Stimulated activated CD8-positive, alpha-beta memory T cell treated with anti-CD3 and anti-CD28 coated beads, Interleukin-4, amount 100 ng/mL, for 48 hours (primary cell): ENCODE data around the gene EXOG.

Source experiments
- DNase-seq: peaks from one replicate; pipeline ENCODE4 v3.0.0-alpha.2; 2020

Gene EXOG

DNA sequence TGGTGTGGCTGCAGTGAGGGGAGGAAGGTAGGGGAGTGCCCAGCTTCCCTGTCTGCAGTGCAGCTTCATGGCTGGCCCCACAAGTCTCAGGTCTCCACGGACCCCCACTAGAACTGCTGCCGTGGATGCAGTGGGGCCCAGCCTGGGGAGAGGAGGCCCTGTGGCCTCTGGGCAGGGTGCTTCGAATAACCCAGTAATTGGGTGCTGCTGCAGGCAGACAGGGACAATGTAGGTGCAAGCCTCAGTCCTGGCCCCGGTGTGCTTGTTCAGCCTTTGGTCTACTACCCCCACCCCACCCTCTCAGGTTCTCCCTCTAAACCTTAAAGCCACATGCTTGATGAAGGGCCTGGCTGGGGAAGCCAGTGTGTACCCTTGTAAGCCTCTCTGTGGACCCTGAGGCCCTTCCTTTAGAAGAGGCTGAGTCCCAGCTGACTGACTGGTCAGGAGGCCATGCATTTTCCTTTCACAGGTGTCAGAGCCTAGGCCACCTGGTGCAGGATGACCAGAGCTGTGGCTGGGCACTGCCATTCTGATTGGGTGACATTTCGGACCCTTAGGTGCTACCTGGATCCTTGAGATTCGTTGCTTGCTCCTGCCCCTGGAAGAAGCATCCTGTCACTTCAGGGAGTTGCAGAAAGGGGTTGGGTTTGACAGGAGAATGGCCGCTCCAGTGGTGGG lies 21.1 kb upstream of the EXOG start:
- DNase-seq, result no peak

- DNase-seq, result no peak
Observed at GRCh38 chr3:38475716-38476115, 20.4 kb upstream of the EXOG start.

- no peak for DNase-seq
Observed at GRCh38 chr3:38476157-38476756, 19.9 kb upstream of the EXOG start.

DNA sequence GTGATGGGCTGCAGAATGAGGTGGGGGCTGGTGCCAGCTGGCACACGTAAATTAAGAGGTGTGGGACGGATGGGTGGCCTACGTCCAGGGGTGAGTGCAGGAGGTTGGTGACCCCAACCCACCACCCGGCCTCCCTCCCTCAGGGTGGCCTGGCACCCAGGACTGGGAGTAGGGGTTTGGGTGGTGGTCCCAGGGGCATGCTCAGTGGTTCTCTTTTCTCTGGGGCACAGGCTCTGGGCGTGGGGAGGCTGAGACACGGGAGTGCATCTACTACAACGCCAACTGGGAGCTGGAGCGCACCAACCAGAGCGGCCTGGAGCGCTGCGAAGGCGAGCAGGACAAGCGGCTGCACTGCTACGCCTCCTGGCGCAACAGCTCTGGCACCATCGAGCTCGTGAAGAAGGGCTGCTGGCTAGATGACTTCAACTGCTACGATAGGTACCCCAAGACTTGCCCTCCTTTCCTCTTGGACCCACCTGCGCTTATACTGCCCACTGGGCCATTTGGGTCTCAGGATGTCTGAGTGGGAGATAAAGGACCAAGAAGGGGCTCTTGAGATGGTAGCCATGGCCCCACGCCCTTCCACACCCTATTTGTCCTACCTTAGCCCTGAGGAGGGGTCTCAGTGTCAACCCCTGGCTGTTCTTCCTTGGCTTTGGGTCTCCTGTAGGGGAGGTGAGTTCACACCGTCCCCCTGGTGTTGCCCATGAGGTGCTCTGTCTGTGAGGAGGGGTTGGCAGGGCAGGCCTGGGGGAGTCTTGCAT lies 18.9 kb upstream of the EXOG start:
- DNase-seq, result no peak

DNA sequence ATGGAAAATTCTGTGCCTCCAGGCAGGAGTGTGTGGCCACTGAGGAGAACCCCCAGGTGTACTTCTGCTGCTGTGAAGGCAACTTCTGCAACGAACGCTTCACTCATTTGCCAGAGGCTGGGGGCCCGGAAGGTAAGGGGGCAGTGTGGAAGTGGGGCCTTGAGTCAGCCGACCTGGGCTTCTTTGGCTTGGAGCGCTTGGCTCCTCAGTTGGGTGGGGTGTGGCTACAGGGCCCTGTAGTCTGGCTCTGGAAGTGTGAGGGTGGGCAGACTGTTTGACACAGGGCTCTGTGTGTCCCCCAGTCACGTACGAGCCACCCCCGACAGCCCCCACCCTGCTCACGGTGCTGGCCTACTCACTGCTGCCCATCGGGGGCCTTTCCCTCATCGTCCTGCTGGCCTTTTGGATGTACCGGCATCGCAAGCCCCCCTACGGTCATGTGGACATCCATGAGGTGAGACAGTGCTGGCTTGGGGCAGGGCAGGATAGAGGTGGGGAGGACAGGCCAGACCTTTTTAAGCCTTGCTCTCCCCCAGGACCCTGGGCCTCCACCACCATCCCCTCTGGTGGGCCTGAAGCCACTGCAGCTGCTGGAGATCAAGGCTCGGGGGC lies 18.2 kb upstream of the EXOG start:
- no peak for DNase-seq

DNA sequence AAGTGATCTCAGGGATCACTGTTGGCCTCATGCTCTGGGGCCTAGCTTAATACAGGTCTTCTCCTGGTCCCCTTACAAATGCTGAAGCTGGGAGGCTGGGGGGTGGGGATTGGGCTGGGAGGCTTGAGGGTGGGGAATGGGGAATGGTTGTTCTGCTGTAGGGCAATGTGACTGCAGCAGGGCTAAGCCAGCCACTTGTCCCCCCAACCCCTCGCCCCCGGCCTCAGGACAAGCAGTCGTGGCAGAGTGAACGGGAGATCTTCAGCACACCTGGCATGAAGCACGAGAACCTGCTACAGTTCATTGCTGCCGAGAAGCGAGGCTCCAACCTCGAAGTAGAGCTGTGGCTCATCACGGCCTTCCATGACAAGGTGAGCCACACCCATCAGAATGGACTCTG lies 17.2 kb upstream of the EXOG start:
- DNase-seq, result no peak

DNA sequence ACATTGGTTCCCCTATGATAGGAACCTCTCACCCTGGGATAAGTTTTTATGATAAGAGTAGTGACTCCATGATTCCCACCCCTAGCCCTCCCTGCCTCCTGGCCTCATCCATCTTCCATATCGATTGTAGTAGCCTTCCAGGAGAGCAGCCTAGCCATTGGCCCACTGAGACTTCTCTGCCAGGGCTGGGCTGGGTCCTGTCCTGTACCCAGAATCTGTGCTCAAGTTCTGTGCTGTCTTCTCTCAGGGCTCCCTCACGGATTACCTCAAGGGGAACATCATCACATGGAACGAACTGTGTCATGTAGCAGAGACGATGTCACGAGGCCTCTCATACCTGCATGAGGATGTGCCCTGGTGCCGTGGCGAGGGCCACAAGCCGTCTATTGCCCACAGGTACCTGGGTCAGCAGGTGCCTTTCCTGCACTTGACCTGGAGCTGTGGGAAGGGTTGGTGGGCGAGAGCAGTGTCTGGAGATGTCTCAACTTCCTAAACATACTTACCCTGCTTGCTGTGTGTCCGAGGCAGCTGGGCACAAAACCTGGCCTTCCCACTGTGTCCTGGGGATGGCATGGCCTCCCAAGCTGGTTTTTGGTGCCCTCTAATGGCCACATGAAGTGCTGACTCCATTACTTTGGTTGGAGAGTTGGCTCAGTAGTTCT lies 16.6 kb upstream of the EXOG start:
- DNase-seq, result peak; percentile 55

DNA sequence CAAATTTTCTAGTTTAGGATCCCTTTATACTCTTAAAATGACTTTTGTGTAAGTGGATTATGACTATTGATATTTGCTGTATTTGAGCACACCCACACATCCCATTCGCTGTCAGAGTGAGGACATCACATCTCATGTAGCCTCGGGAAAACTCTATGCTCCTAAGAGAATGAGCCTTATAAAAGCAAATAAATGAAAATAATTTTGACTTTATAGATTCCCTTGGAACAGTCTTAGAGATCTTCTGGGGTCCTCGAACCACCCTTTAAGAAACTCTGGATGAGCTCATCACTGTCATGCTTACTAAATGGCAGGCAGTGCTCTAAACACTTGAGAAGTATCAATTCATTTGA lies 16.1 kb upstream of the EXOG start:
- no peak for DNase-seq

DNA sequence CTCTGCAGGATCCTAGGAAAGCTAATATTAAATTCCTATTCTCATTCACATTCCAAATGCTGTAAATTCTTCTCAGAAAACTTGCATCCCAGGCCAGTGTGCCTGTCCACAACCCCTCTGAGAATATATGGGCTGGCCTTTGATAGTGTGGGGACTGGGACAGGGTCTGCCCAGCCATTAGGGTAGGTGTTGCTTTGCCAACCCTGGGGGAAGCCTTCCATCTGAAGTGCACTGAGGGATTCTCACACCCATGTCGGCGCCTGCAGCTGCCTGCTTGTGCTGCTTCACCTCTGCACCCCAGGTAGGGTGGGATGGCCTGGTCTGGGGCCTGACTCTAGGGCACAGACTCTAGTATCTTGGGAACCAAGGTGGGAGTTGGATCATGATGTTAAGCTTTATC lies 15.2 kb upstream of the EXOG start:
- DNase-seq, result no peak

DNA sequence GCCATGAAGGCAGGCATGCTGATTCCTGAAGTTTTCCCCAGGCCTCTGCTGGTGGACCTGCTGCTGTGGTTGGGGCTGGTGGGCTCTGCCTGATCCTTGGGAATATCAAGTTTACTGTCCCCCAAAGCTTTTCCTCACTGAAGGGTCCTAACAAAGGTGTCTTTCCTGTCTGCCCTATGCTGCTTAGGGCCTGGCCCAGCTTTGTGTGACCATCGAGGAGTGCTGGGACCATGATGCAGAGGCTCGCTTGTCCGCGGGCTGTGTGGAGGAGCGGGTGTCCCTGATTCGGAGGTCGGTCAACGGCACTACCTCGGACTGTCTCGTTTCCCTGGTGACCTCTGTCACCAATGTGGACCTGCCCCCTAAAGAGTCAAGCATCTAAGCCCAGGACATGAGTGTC lies 13.2 kb upstream of the EXOG start:
- DNase-seq, result no peak

DNA sequence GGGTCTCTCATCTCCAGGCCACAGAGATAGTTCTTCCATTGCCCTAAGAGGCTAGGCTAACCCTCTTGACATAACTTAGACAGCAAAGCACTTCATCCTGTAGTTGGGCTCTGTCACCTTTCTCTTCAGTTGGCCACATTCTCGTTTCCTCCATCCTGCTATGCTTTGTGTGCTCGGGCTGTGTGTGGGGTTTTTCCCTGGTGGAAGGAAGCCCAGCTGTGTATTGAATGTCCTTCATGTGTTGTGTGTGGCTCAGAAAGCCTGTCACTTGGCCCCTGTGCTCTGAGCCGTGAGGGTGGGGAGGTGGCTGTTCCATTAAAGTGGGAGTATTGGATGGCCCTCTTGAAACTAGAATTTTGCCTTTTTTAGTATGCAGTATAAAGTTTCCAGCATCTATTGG lies 8.8 kb upstream of the EXOG start:
- DNase-seq, result no peak

DNA sequence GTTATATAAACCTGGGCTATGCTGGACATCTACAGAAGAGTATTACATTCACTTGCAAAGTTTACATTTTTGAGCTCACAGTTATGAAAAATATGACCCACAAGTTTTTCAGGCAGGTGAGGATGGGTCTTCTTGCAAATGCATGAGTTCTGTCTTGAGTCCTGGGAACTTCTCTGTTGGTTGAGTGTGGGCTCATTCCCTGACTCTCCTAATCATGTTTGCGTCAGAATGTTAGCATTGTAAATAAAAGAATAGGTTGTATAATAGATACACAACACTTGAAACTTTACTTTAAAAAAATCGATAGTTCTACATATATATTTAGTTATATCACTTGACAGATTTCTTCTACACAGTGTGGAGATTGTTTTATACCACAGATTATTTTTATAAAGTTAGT lies 7.2 kb upstream of the EXOG start:
- no peak for DNase-seq

DNA sequence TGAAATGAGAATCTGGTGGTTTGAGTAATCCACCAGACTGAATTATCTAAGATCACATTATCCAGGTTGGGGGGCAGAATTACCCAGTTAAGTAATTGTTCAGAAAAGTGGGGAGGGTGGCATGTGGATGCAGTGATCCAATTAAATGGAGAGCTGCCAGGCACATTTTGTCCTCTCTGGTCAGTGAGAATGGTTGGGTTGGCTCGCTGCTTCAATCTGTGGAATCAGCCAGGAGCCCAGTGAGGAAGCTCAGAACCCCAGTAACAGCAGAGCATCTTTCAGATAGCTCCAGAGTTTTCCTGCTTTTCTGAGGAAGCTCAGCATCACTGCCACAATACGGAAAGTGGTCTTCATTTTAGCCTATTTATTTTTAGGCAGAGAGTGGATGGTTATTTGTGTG lies 6.4 kb upstream of the EXOG start:
- DNase-seq, result no peak

DNA sequence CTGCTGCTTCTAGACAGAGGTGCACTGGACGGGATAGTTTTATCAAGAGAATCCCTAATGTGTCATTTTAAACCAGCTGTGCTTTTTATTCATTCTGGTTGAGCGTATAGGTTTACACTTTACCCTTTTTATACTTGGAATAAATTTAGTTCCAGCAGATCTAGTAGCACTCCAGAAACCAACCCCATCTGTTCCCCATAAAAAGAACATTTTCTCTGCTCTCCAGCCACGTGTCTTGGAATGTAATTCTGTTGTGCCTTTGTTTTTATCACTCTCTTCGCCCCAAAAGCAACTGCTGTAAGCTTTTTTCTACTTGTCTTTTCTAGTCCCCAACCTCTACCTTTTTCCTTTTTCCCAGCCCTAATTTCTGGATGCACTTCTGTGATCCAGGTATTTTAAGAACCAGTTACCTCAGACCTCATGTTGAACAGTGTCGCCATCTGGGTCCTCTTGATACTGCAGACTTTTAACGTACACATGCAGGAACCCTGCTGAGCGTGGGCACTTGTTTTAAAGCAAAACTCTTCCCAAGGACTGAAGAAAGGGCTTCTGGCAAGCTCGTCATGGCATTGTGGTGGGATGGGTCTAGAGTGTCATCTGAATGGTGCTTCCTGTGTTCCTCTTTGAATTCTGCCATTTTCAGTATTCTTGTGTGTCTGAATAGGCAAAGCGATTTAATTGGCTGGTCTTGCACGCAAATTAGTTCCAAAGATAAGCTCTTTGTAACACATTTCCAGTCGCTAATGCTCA lies 5.7 kb upstream of the EXOG start:
- DNase-seq, result no peak

DNA sequence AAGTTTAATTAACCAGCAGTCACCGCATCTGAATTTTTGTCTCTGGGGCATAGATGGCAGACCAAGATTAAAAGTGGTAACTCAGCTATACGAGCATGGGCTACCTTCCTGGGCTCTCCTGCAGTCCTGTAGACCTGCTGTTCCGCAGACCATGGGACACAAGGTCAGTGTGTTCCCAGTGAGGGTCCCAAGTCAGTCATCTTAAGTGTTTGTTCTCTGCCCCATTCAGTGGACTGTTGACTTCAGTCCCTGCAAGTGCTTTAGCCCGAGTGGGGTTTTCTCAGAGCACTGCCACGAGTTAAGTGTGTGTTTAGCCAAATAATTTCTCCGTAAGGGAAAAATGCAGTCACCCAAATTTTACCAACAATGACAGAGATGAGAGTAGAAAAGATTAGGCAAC lies 4.9 kb upstream of the EXOG start:
- no peak for DNase-seq

GRCh38 chr3:38493031-38493430 lies 3.1 kb upstream of the EXOG start:
- DNase-seq, result no peak

DNA sequence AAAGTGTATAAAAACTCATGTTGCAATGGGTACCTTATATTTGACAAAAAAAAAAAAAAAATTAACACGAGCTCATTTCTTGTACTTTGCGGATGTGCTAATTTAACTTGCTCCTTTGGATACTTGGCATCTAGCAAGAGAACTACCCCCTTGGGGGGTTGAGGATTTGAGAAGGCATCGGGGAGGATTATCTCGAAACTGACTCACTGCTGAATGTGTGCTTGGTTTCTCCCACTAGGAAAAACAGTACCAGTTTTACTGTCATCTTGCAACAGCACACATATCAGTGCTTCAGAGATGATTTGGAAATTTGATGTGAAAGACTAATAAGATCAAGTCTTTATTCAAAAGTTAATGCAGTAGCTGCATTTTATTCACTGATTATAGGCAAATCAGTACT lies 891 bp downstream of the EXOG start:
- DNase-seq, result no peak

GRCh38 chr3:38500688-38501417 lies 4.7 kb downstream of the EXOG start:
- DNase-seq, result no peak

DNA sequence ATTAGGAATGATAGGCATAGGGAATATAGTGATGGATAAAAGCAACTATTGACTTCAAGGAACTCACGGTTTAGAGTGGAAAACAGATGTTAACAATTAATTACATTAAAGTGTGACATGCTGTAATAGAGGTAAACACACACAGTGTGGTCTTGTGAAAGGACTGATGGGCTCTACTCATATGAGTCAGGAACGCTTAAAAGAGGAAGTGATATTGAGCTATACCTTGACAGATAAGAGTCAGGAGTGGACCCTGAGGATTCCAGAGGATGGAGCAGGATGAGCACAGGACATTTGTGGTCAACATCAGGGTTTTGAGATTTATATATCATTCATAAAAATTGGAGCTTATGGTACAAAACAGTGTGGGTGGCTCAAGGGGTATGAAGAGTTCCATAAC lies 11.0 kb downstream of the EXOG start:
- no peak for DNase-seq

- no peak for DNase-seq
Observed at GRCh38 chr3:38509732-38510131, 13.6 kb downstream of the EXOG start.

DNA sequence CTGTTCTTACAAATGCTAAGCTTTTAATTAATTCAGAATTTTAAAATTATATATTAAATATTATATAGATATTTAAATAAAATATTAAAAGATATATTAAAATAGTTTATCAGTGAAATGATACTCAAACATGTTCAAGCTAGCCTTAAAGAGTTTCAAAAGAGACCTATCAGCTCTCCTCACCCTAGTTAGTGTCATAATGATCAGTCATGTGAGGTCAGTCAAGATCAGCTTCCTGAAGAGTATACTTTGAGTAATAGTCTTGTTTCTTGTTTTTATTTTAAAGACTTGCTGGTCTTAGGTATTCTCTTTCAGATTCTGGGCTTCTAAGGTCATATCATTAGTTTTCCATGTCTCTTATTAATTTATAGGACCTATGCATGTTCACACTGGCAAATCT lies 14.5 kb downstream of the EXOG start:
- no peak for DNase-seq

DNA sequence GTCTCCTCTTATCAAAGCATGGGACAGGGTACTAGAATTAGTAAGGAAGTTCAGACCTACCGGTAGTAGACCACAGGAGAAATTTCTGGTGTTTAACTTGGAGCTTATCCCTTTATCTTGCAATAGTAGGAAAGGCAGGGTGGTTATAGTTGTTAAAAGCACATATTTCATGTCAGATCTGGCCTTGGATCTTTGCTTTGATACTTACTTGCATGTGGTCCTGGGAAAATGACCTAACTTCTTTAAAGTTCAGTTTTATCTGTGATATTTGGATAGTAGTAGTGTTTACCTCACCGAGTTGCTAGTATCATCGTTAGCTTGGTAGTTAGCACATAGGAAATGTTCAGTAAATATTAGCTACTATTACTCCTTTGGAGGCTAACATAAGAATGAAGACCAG lies 15.4 kb downstream of the EXOG start:
- DNase-seq, result no peak
